Liver (tissue), 9 donors: ENCODE measurements around the gene MEIS1. TPM values are rescaled to one million over a fixed set of nuclear protein-coding genes. Genes with fewer than 3 reads are reported as not detected.

ENCODE experiments used
- DNase-seq: peaks from one replicate; pipeline ENCODE4 v3.0.0-alpha.2; 2017; ENCODE audit warnings: low spot score
- H3K27ac ChIP-seq, 2 donors: one replicate each; pipeline ENCODE4 v1.7.0; 2013; ENCODE audit warnings: inconsistent platforms in 2 of 2, low read length in 2 of 2, control low read depth in 1 of 2, low read depth in 1 of 2, mild to moderate bottlenecking in 1 of 2
- H3K27me3 ChIP-seq, 4 donors: one replicate each; pipeline versions ENCODE4 v1.6.1 to v1.7.0; 2013; ENCODE audit warnings: low read length in 3 of 4, inconsistent platforms in 1 of 4, mild to moderate bottlenecking in 1 of 4, moderate library complexity in 1 of 4; ENCODE audit not compliant: control insufficient read depth in 4 of 4, insufficient read depth in 4 of 4
- H3K36me3 ChIP-seq, 4 donors: one replicate each; pipeline versions ENCODE4 v1.6.1 to v1.7.0; 2013; ENCODE audit warnings: low read length in 3 of 4, mild to moderate bottlenecking in 3 of 4, low read depth in 1 of 4, moderate library complexity in 1 of 4; ENCODE audit not compliant: control insufficient read depth in 4 of 4, insufficient read depth in 3 of 4
- H3K4me1 ChIP-seq, 4 donors: one replicate each; pipeline versions ENCODE4 v1.6.1 to v1.7.0; 2013; ENCODE audit warnings: low read length in 3 of 4, mild to moderate bottlenecking in 3 of 4, moderate library complexity in 1 of 4; ENCODE audit not compliant: control insufficient read depth in 4 of 4, insufficient read depth in 4 of 4
- H3K4me3 ChIP-seq, 3 donors: one replicate each; pipeline versions ENCODE4 v1.6.1 to v1.7.0; 2013; ENCODE audit warnings: low read length in 3 of 3, control low read depth in 1 of 3, low read depth in 1 of 3, mild to moderate bottlenecking in 1 of 3
- H3K9ac ChIP-seq, 2 donors: one replicate each; pipeline ENCODE4 v1.7.0; 2013; ENCODE audit warnings: low read length in 2 of 2, mild to moderate bottlenecking in 2 of 2, moderate library complexity in 2 of 2, control low read depth in 1 of 2, low read depth in 1 of 2
- H3K9me3 ChIP-seq, 4 donors: one replicate each; pipeline versions ENCODE4 v1.6.1 to v1.7.0; 2013; ENCODE audit warnings: low read length in 3 of 4; ENCODE audit not compliant: control insufficient read depth in 4 of 4
- ATF3 ChIP-seq: IDR thresholded peaks from 2 replicates; pipeline ENCODE4 v1.6.1; 2016; ENCODE audit warnings: antibody characterized with exemption
- EGR1 ChIP-seq, 2 donors: IDR thresholded peaks; 2 replicates each; pipeline ENCODE4 v1.6.1; 2016 to 2018; ENCODE audit warnings: antibody characterized with exemption in 2 of 2, low read depth in 2 of 2
- FOXA1 ChIP-seq: IDR thresholded peaks from 2 replicates; pipeline ENCODE4 v1.6.1; 2016; ENCODE audit warnings: antibody characterized with exemption
- FOXA2 ChIP-seq: IDR thresholded peaks from 2 replicates; pipeline ENCODE4 v1.6.1; 2016; ENCODE audit warnings: antibody characterized with exemption
- GABPA ChIP-seq, 2 donors: IDR thresholded peaks in 1 of 2; conservative IDR thresholded peaks in 1 of 2; 2 replicates each; pipeline ENCODE4 v1.6.1; 2016; ENCODE audit warnings: antibody characterized with exemption in 2 of 2, mild to moderate bottlenecking in 1 of 2, moderate library complexity in 1 of 2
- HNF4A ChIP-seq, 2 donors: conservative IDR thresholded peaks; 2 replicates each; pipeline ENCODE4 v1.6.1; 2016; ENCODE audit warnings: antibody characterized with exemption in 2 of 2, mild to moderate bottlenecking in 2 of 2
- HNF4G ChIP-seq: IDR thresholded peaks from 2 replicates; pipeline ENCODE4 v1.6.1; 2016; ENCODE audit warnings: antibody characterized with exemption
- JUND ChIP-seq, 2 donors: IDR thresholded peaks; 2 replicates each; pipeline ENCODE4 v1.6.1; 2016; ENCODE audit warnings: antibody characterized with exemption in 2 of 2
- NR2F2 ChIP-seq: IDR thresholded peaks from 2 replicates; pipeline ENCODE4 v1.6.1; 2016; ENCODE audit warnings: antibody characterized with exemption
- RAD21 ChIP-seq, 2 donors: IDR thresholded peaks; 2 replicates each; pipeline ENCODE4 v1.6.1; 2016; ENCODE audit warnings: antibody characterized with exemption in 2 of 2, mild to moderate bottlenecking in 2 of 2
- SP1 ChIP-seq: IDR thresholded peaks from 2 replicates; pipeline ENCODE4 v1.6.1; 2018; ENCODE audit warnings: antibody characterized with exemption, mild to moderate bottlenecking
- TAF1 ChIP-seq: conservative IDR thresholded peaks from 2 replicates; pipeline ENCODE4 v1.6.1; 2016; ENCODE audit warnings: antibody characterized with exemption, mild to moderate bottlenecking
- YY1 ChIP-seq: IDR thresholded peaks from 2 replicates; pipeline ENCODE4 v1.6.1; 2016; ENCODE audit warnings: antibody characterized with exemption, mild to moderate bottlenecking
- ZBTB33 ChIP-seq: IDR thresholded peaks from 2 replicates; pipeline ENCODE4 v1.6.1; 2016; ENCODE audit warnings: antibody characterized with exemption
- WGBS: extraction: QIAGEN DNeasy Blood & Tissue Kit; methylation state at CpG from one replicate; pipeline ENCODE4 v1.1.7; 2013; 5-methylcytosine and 5-hydroxymethylcytosine counted together
- polyA plus RNA-seq, 2 donors: library from polyadenylated mRNA; stranded (reverse) in 1 of 2; unstranded in 1 of 2; fragments of 200-250 nt in 1 of 2; fragments of >200 nt in 1 of 2; fragmentation: Nextera tagmentation in 1 of 2; extraction: Ambion mirVana in 1 of 2; gene quantifications; one replicate each; pipeline versions ENCODE4 v1.2.1 to v1.2.3, GENCODE V29; 2013 to 2015
- total RNA-seq, 2 donors: library from RNA; depleted of rRNA; stranded (reverse); fragments of >200 nt; gene quantifications; one replicate each; pipeline ENCODE4 v1.2.3, GENCODE V29; 2014
- TF ChIP-seq, protein P1 (sequence below): fragments of 150-350 bp; IDR thresholded peaks from 2 replicates; pipeline ENCODE4 v1.5.1; 2017; ENCODE audit warnings: improper control_type of control experiment, low read depth, low read length; ENCODE audit not compliant: missing input control
- TF ChIP-seq, protein P2 (sequence below): IDR thresholded peaks from 2 replicates; pipeline ENCODE4 v1.6.1; 2016; ENCODE audit warnings: antibody characterized with exemption
- TF ChIP-seq, protein P3 (sequence below): IDR thresholded peaks from 2 replicates; pipeline ENCODE4 v1.6.1; 2016; ENCODE audit warnings: antibody characterized with exemption, mild to moderate bottlenecking
- donor health status: healthy.
- donor health status: healthy.
- donor health status: healthy.
- donor health status: healthy.
- donor health status: healthy.

Gene MEIS1
- total and polyA plus RNA-seq, 4 donors = 1.6 to 8.6 (median 5.5) TPM

- H3K9ac ChIP-seq = no peak overlapping the region
- DNase-seq = no peak
- H3K9me3 ChIP-seq = no peaks in the 10 kb centered on the region
- H3K27ac ChIP-seq = no peak overlapping the region
- WGBS = 87% methylated on average over 5 of the region's 5 CpGs
- no peak for TF ChIP-seq ZBTB33
- H3K36me3 ChIP-seq = no peaks in the 10 kb centered on the region
- no peak overlapping the region for H3K4me3 ChIP-seq
- no peaks in the 10 kb centered on the region for H3K27me3 ChIP-seq
- peaks cover 0 to 5% (median 3%) of the 10 kb centered on the region in 4 donors for H3K4me1 ChIP-seq
Measured at GRCh38 chr2:66539452-66539851, 104.5 kb downstream of the MEIS1 start.

- H3K36me3 ChIP-seq = no peaks in the 10 kb centered on the region
- no peak for DNase-seq
- H3K4me3 ChIP-seq = no peak overlapping the region
- peaks cover 0 to 13% (median 9%) of the 10 kb centered on the region in 4 donors for H3K4me1 ChIP-seq
- no peak overlapping the region for H3K9ac ChIP-seq
- TF ChIP-seq, protein P1, sequence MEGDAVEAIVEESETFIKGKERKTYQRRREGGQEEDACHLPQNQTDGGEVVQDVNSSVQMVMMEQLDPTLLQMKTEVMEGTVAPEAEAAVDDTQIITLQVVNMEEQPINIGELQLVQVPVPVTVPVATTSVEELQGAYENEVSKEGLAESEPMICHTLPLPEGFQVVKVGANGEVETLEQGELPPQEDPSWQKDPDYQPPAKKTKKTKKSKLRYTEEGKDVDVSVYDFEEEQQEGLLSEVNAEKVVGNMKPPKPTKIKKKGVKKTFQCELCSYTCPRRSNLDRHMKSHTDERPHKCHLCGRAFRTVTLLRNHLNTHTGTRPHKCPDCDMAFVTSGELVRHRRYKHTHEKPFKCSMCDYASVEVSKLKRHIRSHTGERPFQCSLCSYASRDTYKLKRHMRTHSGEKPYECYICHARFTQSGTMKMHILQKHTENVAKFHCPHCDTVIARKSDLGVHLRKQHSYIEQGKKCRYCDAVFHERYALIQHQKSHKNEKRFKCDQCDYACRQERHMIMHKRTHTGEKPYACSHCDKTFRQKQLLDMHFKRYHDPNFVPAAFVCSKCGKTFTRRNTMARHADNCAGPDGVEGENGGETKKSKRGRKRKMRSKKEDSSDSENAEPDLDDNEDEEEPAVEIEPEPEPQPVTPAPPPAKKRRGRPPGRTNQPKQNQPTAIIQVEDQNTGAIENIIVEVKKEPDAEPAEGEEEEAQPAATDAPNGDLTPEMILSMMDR = no peak
- TF ChIP-seq FOXA2 = no peak
- TF ChIP-seq HNF4G = no peak
- TF ChIP-seq GABPA (IDR thresholded peaks at IDR 0.05 in 1 of 2, conservative IDR thresholded peaks at IDR 0.05 in 1 of 2) = no peak
- no peak for TF ChIP-seq RAD21 (IDR thresholded peaks at IDR 0.05)
- no peak for TF ChIP-seq FOXA1
- no peak for TF ChIP-seq YY1
- no peak for TF ChIP-seq EGR1 (IDR thresholded peaks at IDR 0.05; ENCODE audit: low read depth in 2 of 2)
- TF ChIP-seq, protein P2, sequence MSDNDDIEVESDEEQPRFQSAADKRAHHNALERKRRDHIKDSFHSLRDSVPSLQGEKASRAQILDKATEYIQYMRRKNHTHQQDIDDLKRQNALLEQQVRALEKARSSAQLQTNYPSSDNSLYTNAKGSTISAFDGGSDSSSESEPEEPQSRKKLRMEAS = no peak
- TF ChIP-seq SP1 = no peak
- no peak for TF ChIP-seq JUND (IDR thresholded peaks at IDR 0.05)
- TF ChIP-seq ATF3 = no peak
- TF ChIP-seq, protein P3, sequence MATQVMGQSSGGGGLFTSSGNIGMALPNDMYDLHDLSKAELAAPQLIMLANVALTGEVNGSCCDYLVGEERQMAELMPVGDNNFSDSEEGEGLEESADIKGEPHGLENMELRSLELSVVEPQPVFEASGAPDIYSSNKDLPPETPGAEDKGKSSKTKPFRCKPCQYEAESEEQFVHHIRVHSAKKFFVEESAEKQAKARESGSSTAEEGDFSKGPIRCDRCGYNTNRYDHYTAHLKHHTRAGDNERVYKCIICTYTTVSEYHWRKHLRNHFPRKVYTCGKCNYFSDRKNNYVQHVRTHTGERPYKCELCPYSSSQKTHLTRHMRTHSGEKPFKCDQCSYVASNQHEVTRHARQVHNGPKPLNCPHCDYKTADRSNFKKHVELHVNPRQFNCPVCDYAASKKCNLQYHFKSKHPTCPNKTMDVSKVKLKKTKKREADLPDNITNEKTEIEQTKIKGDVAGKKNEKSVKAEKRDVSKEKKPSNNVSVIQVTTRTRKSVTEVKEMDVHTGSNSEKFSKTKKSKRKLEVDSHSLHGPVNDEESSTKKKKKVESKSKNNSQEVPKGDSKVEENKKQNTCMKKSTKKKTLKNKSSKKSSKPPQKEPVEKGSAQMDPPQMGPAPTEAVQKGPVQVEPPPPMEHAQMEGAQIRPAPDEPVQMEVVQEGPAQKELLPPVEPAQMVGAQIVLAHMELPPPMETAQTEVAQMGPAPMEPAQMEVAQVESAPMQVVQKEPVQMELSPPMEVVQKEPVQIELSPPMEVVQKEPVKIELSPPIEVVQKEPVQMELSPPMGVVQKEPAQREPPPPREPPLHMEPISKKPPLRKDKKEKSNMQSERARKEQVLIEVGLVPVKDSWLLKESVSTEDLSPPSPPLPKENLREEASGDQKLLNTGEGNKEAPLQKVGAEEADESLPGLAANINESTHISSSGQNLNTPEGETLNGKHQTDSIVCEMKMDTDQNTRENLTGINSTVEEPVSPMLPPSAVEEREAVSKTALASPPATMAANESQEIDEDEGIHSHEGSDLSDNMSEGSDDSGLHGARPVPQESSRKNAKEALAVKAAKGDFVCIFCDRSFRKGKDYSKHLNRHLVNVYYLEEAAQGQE = no peak
- no peak for TF ChIP-seq TAF1
- TF ChIP-seq NR2F2 = no peak
- no peak for TF ChIP-seq ZBTB33
- TF ChIP-seq HNF4A (conservative IDR thresholded peaks at IDR 0.05) = no peak
- H3K9me3 ChIP-seq = no peaks in the 10 kb centered on the region
- no peak overlapping the region for H3K27ac ChIP-seq
- 72% methylated on average over 4 of the region's 4 CpGs for WGBS
- no peaks in the 10 kb centered on the region for H3K27me3 ChIP-seq
Measured at GRCh38 chr2:66541646-66542045, 106.7 kb downstream of the MEIS1 start.
